Lung (tissue), 12 donors: ENCODE measurements around the gene MAD2L2. TPM values are rescaled to one million over a fixed set of nuclear protein-coding genes. Genes with fewer than 3 reads are reported as not detected.

ENCODE experiments used
- ATAC-seq: fragments of 200-7000 bp; cut with Tn5 transposase; one replicate; pipeline ENCODE4 v1.9.1; 2020; ENCODE audit warnings: moderate number of reproducible peaks; ENCODE audit not compliant: insufficient read depth, low FRiP score
- DNase-seq, 3 donors: peaks; one replicate each; pipeline ENCODE4 v3.0.0-alpha.2; 2013 to 2017
- H3K27ac ChIP-seq, 2 donors: one replicate each; pipeline ENCODE4 v1.5.1; 2013; ENCODE audit warnings: mild to moderate bottlenecking in 2 of 2, moderate library complexity in 2 of 2, control low read depth in 1 of 2, inconsistent platforms in 1 of 2, low read depth in 1 of 2, low read length in 1 of 2
- H3K27me3 ChIP-seq, 3 donors: one replicate each; pipeline ENCODE4 v1.5.1; 2013; ENCODE audit warnings: low read length in 2 of 3; ENCODE audit not compliant: control insufficient read depth in 3 of 3, insufficient read depth in 3 of 3
- H3K36me3 ChIP-seq, 4 donors: one replicate each; pipeline ENCODE4 v1.5.1; 2013; ENCODE audit warnings: low read length in 4 of 4, mild to moderate bottlenecking in 1 of 4, moderate library complexity in 1 of 4; ENCODE audit not compliant: control insufficient read depth in 4 of 4, insufficient read depth in 4 of 4
- H3K4me1 ChIP-seq, 5 donors: one replicate each; pipeline ENCODE4 v1.5.1; 2013; ENCODE audit warnings: low read length in 5 of 5, mild to moderate bottlenecking in 2 of 5, moderate library complexity in 1 of 5; ENCODE audit not compliant: control insufficient read depth in 5 of 5, insufficient read depth in 5 of 5
- H3K4me3 ChIP-seq: one replicate; pipeline ENCODE4 v1.5.1; 2013; ENCODE audit warnings: mild to moderate bottlenecking, control low read depth, moderate library complexity
- H3K9ac ChIP-seq, 2 donors: one replicate each; pipeline ENCODE4 v1.5.1; 2013; ENCODE audit warnings: low read length in 2 of 2, control low read depth in 1 of 2; ENCODE audit not compliant: insufficient read depth in 1 of 2
- H3K9me3 ChIP-seq, 4 donors: one replicate each; pipeline ENCODE4 v1.5.1; 2013; ENCODE audit warnings: low read length in 3 of 4, mild to moderate bottlenecking in 1 of 4, moderate library complexity in 1 of 4; ENCODE audit not compliant: control insufficient read depth in 4 of 4, insufficient read depth in 3 of 4
- WGBS, 2 donors: extraction: QIAGEN DNeasy Blood & Tissue Kit; methylation state at CpG; one replicate each; pipeline ENCODE4 v1.1.7; 2013; 5-methylcytosine and 5-hydroxymethylcytosine counted together
- polyA plus RNA-seq, 2 donors: library from polyadenylated mRNA; stranded (reverse); fragments of 200-250 nt; gene quantifications; one replicate each; pipeline ENCODE4 v1.2.1, GENCODE V29; 2013
- total RNA-seq, 2 donors: library from RNA; depleted of rRNA in 1 of 2; stranded (reverse); fragments of >200 nt in 1 of 2; gene quantifications; one replicate each; pipeline ENCODE4 v1.2.1, GENCODE V29; 2014 to 2021
- TF ChIP-seq, protein P1 (sequence below): IDR thresholded peaks from 2 replicates; pipeline ENCODE4 v1.5.1; 2012; ENCODE audit warnings: mild to moderate bottlenecking; ENCODE audit errors: control extremely low read depth, extremely low read depth
- donor health status: control.
- donor health status: control.
- donor health status: Bipolar disorder and iron deficiency.
- donor health status: healthy.
- donor health status: DM: yes; HTN: yes; CAD: no.

The MAD2L2 gene
- total and polyA plus RNA-seq, 4 donors = 23.4 to 61.9 (median 30.5) TPM

DNA sequence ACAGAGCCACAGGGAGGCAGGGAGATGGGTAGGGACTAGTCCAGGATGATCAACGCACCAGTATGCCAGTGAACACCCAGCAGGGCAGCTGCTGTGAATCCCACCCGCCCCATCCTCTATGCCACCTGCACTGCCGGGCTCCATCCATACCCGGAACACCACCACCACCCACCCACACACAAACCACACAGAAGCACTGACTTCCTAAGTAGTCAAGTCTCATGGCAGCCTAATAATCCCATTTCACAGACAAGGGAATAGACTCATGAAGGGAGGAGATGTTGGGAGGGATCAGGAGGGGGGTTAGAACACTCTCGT is 16.9 kb upstream of the MAD2L2 start:
- peaks cover 0 to 2% (median 0%) of the 10 kb centered on the region in 4 donors for H3K9me3 ChIP-seq
- no peak overlapping the region for H3K4me3 ChIP-seq
- H3K36me3 ChIP-seq = no peaks in the 10 kb centered on the region
- peaks cover 0 to 18% (median 6%) of the 10 kb centered on the region in 5 donors for H3K4me1 ChIP-seq
- TF ChIP-seq, protein P1, sequence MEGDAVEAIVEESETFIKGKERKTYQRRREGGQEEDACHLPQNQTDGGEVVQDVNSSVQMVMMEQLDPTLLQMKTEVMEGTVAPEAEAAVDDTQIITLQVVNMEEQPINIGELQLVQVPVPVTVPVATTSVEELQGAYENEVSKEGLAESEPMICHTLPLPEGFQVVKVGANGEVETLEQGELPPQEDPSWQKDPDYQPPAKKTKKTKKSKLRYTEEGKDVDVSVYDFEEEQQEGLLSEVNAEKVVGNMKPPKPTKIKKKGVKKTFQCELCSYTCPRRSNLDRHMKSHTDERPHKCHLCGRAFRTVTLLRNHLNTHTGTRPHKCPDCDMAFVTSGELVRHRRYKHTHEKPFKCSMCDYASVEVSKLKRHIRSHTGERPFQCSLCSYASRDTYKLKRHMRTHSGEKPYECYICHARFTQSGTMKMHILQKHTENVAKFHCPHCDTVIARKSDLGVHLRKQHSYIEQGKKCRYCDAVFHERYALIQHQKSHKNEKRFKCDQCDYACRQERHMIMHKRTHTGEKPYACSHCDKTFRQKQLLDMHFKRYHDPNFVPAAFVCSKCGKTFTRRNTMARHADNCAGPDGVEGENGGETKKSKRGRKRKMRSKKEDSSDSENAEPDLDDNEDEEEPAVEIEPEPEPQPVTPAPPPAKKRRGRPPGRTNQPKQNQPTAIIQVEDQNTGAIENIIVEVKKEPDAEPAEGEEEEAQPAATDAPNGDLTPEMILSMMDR = no peak
- H3K27me3 ChIP-seq = peaks cover 0 to 15% (median 0%) of the 10 kb centered on the region in 3 donors
- ATAC-seq (no peak), DNase-seq (no peak)
- no peak overlapping the region for H3K27ac ChIP-seq
- 69 to 80% methylated on average over 5 of the region's 5 CpGs for WGBS, 2 donors
- no peak overlapping the region for H3K9ac ChIP-seq

GRCh38 chr1:11697188-11697892 is 16.4 kb upstream of the MAD2L2 start:
- H3K27ac ChIP-seq = no peak overlapping the region
- no peak overlapping the region for H3K4me3 ChIP-seq
- peaks cover 0 to 18% (median 6%) of the 10 kb centered on the region in 5 donors for H3K4me1 ChIP-seq
- DNase-seq (no peak), ATAC-seq (no peak)
- TF ChIP-seq, protein P1 = no peak
- peaks cover 0 to 17% (median 3%) of the 10 kb centered on the region in 3 donors for H3K27me3 ChIP-seq
- H3K9ac ChIP-seq = no peak overlapping the region
- H3K9me3 ChIP-seq = peaks cover 0 to 2% (median 0%) of the 10 kb centered on the region in 4 donors
- 68 to 72% methylated on average over 8 of the region's 8 CpGs for WGBS, 2 donors
- no peaks in the 10 kb centered on the region for H3K36me3 ChIP-seq

DNA sequence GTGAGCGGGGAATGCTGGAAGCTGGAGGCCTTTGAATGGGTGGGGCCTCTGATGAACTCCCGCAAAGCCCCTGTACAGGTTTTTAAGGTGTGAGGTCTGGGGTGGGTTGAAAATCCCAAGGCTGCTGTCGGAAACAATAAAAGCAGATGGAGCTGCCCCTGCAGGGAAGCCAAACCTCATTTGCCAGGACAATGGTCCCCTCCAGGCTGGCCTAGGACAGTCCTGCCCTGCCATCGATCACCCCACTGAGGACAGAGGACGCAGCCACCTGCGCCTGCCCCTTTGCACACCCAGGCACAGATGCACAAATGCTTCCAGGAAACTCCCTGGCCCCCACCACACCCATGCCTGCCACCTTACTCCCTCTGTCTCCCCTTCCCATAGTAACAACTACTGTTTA is 14.9 kb upstream of the MAD2L2 start:
- TF ChIP-seq, protein P1 = no peak
- Histone ChIP-seq H3K27me3 (peaks cover 0 to 15% (median 13%) of the 10 kb centered on the region in 3 donors), H3K27ac (no peak overlapping the region), H3K36me3 (no peaks in the 10 kb centered on the region), H3K9me3 (no peaks in the 10 kb centered on the region), H3K9ac (no peak overlapping the region), H3K4me1 (peaks cover 0 to 6% (median 3%) of the 10 kb centered on the region in 5 donors), H3K4me3 (no peak overlapping the region)
- 84 to 96% methylated on average over 6 of the region's 6 CpGs for WGBS, 2 donors
- ATAC-seq (no peak), DNase-seq (no peak)
